Neural cell (in vitro differentiated cells): Measurements from ENCODE around the gene GSK3A. TPM values are rescaled to one million over a fixed set of nuclear protein-coding genes. Genes with fewer than 3 reads are reported as not detected.

Experiments
- H2AFZ ChIP-seq: fragments of 200-600, 300-800 bp; sonication (generic), shearing (Covaris generic); 2 replicates; pipeline ENCODE4 v1.6.0; 2014; ENCODE audit warnings: low read depth, mild to moderate bottlenecking, antibody characterized with exemption, low read length, moderate library complexity
- H3F3A ChIP-seq: fragments of 200-600 bp; shearing (Covaris generic); 2 replicates; pipeline ENCODE4 v1.6.1; 2016; ENCODE audit warnings: mild to moderate bottlenecking, moderate library complexity, mixed read lengths, antibody characterized with exemption, low read length; ENCODE audit not compliant: insufficient read depth, poor library complexity, severe bottlenecking
- H3K27ac ChIP-seq: fragments of 200-600, 300-800 bp; sonication (generic), shearing (Covaris generic); 2 replicates; pipeline ENCODE4 v1.5.1; 2014; ENCODE audit warnings: mild to moderate bottlenecking, low read length, moderate library complexity
- H3K27me3 ChIP-seq: fragments of 300-800, 200-600 bp; sonication (generic), shearing (Covaris generic); 2 replicates; pipeline ENCODE4 v1.6.0; 2014; ENCODE audit warnings: mild to moderate bottlenecking, low read depth, low read length, moderate library complexity; ENCODE audit not compliant: insufficient read depth
- H3K36me3 ChIP-seq: fragments of 300-800, 200-600 bp; sonication (generic), shearing (Covaris generic); 2 replicates; pipeline ENCODE4 v1.5.1; 2014; ENCODE audit warnings: mild to moderate bottlenecking, antibody characterized with exemption, low read length, moderate library complexity; ENCODE audit not compliant: insufficient read depth
- H3K4me2 ChIP-seq: fragments of 300-800, 200-600 bp; sonication (generic), shearing (Covaris generic); 2 replicates; pipeline ENCODE4 v1.6.0; 2014; ENCODE audit warnings: mild to moderate bottlenecking, low read length
- H3K4me3 ChIP-seq: fragments of 300-800, 200-600 bp; sonication (generic), shearing (Covaris generic); 2 replicates; pipeline ENCODE4 v1.5.1; 2014; ENCODE audit warnings: mild to moderate bottlenecking, low read length, moderate library complexity
- H3K79me2 ChIP-seq: fragments of 200-600 bp; shearing (Covaris generic); replicated peaks from 2 replicates; pipeline ENCODE4 v1.6.0; 2014; ENCODE audit warnings: mild to moderate bottlenecking, low read length, moderate library complexity; ENCODE audit not compliant: insufficient read depth
- H3K9ac ChIP-seq: fragments of 300-800, 200-600 bp; sonication (generic), shearing (Covaris generic); 2 replicates; pipeline ENCODE4 v1.6.1; 2016; ENCODE audit warnings: mild to moderate bottlenecking, low read length, mixed read lengths
- H3K9me2 ChIP-seq: fragments of 200-600 bp; shearing (Covaris generic); 2 replicates; pipeline ENCODE4 v1.6.1; 2016; ENCODE audit warnings: mild to moderate bottlenecking, low read length, mixed read lengths; ENCODE audit not compliant: insufficient read depth
- H3K9me3 ChIP-seq: fragments of 200-600, 300-800 bp; sonication (generic), shearing (Covaris generic); 2 replicates; pipeline ENCODE4 v1.6.1; 2016; ENCODE audit warnings: mild to moderate bottlenecking, mixed run types, low read length, moderate library complexity, mixed read lengths
- H4K20me1 ChIP-seq: fragments of 200-600 bp; shearing (Covaris generic); 2 replicates; pipeline ENCODE4 v1.6.1; 2016; ENCODE audit warnings: mild to moderate bottlenecking, mixed run types; ENCODE audit not compliant: insufficient read depth
- CTCF ChIP-seq: fragments of 450-650 bp; IDR thresholded peaks from 2 replicates; pipeline ENCODE4 v1.5.1; 2014; ENCODE audit warnings: antibody characterized with exemption, mild to moderate bottlenecking, moderate library complexity; ENCODE audit not compliant: poor library complexity, severe bottlenecking
- EP300 ChIP-seq: fragments of 450-650 bp; conservative IDR thresholded peaks from 2 replicates; pipeline ENCODE4 v1.6.1; 2014; ENCODE audit warnings: antibody characterized with exemption, mild to moderate bottlenecking, moderate library complexity; ENCODE audit not compliant: poor library complexity, severe bottlenecking
- MXI1 ChIP-seq: fragments of 450-650 bp; conservative IDR thresholded peaks from 2 replicates; pipeline ENCODE4 v1.6.1; 2014; ENCODE audit warnings: antibody characterized with exemption, mild to moderate bottlenecking; ENCODE audit not compliant: poor library complexity, severe bottlenecking
- POLR2AphosphoS5 ChIP-seq: IDR thresholded peaks from 2 replicates; pipeline ENCODE4 v1.6.1; 2012
- SMC3 ChIP-seq: fragments of 450-650 bp; conservative IDR thresholded peaks from 2 replicates; pipeline ENCODE4 v1.6.1; 2014; ENCODE audit warnings: antibody characterized with exemption, mild to moderate bottlenecking, moderate library complexity; ENCODE audit not compliant: poor library complexity
- TAF1 ChIP-seq: IDR thresholded peaks from 2 replicates; pipeline ENCODE4 v1.6.1; 2012; ENCODE audit warnings: low read depth
- polyA plus RNA-seq: library from polyadenylated mRNA; depleted of rRNA; stranded (reverse); fragments of >200 nt; gene quantifications from 2 replicates; pipeline ENCODE4 v1.2.3, GENCODE V29; 2014
- TF ChIP-seq, protein P1 (sequence below): IDR thresholded peaks from 2 replicates; pipeline ENCODE4 v1.6.1; 2012; ENCODE audit warnings: borderline replicate concordance

GSK3A gene
- polyA plus RNA-seq, 1 donor from 2014 or later, result 25.2 TPM

DNA sequence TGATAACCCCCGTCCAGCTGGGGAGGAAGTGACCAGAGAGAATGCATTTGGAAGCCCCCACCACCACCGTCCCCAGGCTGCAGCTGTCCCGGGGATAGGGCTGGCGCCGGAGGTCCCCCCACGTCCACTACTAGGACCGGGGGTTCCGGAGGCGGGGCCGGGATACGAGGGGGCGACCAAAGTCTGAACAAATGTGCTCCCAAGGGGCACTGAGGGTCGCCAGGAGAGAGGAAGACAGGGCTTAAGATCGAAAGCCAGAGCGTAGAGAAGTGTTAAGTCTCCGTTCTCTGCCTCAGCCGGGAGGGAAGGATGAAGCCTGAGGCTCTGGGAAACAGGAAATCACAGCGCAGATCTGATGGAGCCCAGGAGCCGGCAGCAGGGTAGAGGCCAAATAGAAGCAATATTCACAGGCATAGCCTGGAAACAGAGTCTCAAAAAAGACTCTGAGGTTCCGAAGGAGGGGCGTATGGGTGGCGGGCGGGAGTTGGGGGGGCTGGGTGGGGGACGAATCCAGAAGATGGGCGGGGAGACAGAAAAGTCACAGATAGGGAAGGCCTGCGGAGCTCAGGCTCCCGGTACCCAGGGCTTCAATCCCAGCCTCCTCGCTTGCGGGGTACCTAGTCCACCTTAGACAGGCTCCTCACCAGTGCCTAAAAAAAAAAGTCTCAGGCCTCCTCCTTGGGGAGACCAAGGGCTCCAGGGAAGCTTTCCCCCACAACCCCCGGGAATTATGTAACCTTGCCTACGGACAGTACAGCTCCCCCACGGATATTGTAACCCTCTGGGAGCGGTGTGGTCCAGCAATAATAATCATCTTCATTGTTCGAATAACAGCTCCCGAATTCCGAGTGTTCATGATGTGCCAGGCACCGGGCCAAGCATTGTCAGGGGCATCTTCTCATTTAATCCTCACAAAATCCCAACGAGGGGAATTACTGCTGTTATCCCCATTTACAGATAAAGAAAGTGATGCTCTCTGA is 13.7 kb upstream of the GSK3A start:
- Histone ChIP-seq H3K27ac (peak overlapping the region; percentile 90), H3K4me3 (peak overlapping the region; percentile 97), H3K9me3 (no peaks in the 10 kb centered on the region), H3F3A (no peaks in the 10 kb centered on the region), H4K20me1 (no peaks in the 10 kb centered on the region), H3K36me3 (no peaks in the 10 kb centered on the region), H2AFZ (peak overlapping the region; percentile 45), H3K79me2 (peaks cover 20% of the 10 kb centered on the region), H3K27me3 (no peaks in the 10 kb centered on the region), H3K4me2 (peak overlapping the region; percentile 92), H3K9me2 (no peaks in the 10 kb centered on the region), H3K9ac (peak overlapping the region; percentile 85)
- TF ChIP-seq TAF1 (no peak), SMC3 (peak; percentile 16)
- TF ChIP-seq, protein P1, sequence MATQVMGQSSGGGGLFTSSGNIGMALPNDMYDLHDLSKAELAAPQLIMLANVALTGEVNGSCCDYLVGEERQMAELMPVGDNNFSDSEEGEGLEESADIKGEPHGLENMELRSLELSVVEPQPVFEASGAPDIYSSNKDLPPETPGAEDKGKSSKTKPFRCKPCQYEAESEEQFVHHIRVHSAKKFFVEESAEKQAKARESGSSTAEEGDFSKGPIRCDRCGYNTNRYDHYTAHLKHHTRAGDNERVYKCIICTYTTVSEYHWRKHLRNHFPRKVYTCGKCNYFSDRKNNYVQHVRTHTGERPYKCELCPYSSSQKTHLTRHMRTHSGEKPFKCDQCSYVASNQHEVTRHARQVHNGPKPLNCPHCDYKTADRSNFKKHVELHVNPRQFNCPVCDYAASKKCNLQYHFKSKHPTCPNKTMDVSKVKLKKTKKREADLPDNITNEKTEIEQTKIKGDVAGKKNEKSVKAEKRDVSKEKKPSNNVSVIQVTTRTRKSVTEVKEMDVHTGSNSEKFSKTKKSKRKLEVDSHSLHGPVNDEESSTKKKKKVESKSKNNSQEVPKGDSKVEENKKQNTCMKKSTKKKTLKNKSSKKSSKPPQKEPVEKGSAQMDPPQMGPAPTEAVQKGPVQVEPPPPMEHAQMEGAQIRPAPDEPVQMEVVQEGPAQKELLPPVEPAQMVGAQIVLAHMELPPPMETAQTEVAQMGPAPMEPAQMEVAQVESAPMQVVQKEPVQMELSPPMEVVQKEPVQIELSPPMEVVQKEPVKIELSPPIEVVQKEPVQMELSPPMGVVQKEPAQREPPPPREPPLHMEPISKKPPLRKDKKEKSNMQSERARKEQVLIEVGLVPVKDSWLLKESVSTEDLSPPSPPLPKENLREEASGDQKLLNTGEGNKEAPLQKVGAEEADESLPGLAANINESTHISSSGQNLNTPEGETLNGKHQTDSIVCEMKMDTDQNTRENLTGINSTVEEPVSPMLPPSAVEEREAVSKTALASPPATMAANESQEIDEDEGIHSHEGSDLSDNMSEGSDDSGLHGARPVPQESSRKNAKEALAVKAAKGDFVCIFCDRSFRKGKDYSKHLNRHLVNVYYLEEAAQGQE, result peak; percentile 60

DNA sequence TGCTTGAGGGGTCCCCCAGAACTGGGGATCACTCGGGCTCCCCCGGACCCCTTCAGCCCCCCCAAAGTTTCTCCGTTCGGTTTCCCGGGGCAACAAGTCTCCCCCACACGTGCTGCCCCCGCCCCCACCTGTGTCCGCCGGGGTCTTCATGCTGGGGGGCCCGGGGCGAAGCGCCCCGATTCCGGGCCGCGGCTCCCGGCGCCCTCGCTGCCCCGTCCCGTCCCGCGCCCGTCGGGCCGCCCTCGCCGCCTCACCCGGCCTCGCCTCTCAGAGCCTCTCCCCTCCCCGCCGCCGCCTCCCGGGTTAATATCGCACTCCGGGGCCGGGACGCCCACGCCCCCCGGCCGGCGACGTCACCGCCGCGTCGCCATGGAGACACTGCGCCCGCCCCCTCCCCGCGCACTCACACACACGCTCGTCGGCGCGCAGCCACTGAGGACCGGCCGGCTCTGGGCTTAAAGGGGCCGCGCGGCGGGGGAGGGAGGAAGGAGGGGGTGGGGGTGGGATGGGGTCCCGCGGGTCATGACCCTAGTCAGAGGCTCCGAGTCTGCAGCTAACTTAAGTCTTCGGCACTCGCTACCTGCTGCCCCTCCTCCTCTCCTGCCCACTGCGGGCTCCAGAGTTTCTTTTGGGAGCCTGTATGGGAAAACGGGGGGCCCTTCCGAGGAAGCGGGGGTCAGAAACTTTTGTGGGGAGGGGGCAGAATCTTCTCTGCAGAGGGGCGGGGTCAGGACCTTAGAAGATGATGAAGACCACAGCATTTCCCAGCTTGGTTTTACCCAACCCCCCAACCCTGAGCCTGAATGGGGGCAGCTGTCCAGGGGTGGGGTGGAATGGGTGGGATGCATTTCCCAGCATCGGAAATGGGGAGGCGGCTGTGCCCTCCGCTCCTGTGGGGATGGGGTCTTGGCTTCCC is 12.7 kb upstream of the GSK3A start, which contains the start of gene ERF:
TSS of gene ERF (minus strand) at position 279 of the 916 bp plus-strand sequence. CDS start at position 150, 129 bp downstream.
- H3F3A ChIP-seq, result no peaks in the 10 kb centered on the region
- H3K9me2 ChIP-seq, result no peaks in the 10 kb centered on the region
- peak within 1 kb of the TSS; percentile 90 for H3K27ac ChIP-seq
- peak within 1 kb of the TSS; percentile 92 for H3K4me2 ChIP-seq
- H3K36me3 ChIP-seq, result no peaks in the 10 kb centered on the region
- H2AFZ ChIP-seq, result peak within 1 kb of the TSS; percentile 45
- peak within 1 kb of the TSS; percentile 87 for H3K9ac ChIP-seq
- H3K27me3 ChIP-seq, result no peaks in the 10 kb centered on the region
- peaks cover 20% of the 10 kb centered on the region for H3K79me2 ChIP-seq
- peak within 1 kb of the TSS; percentile 97 for H3K4me3 ChIP-seq
- H3K9me3 ChIP-seq, result no peaks in the 10 kb centered on the region
- H4K20me1 ChIP-seq, result no peaks in the 10 kb centered on the region
- TF ChIP-seq CTCF (no peak), EP300 (no peak), SMC3 (peak; percentile 31), TAF1 (peak; percentile 39), POLR2AphosphoS5 (peak; percentile 82), MXI1 (peak; percentile 81)
